Common myeloid progenitor, CD34-positive (primary cell): ENCODE measurements around the gene PRRG3.
A peak's percentile ranks its signal among the peaks of the same experiment; 100 is the strongest.

Experiments
- CTCF ChIA-PET: fragments of 350-600 bp; sonication (Branson Sonifier 250); formaldehyde crosslinking; loops from one replicate; lab custom pipeline; 2021; ENCODE audit warnings: antibody characterized with exemption; lab: Charles Lee
- POLR2A ChIA-PET: fragments of 350-600 bp; sonication (Branson Sonifier 250); formaldehyde crosslinking; loops from one replicate; lab custom pipeline; 2021; ENCODE audit warnings: antibody characterized with exemption; lab: Charles Lee
- DNase-seq, 3 donors: peaks; one replicate each; pipeline versions ENCODE4 v3.0.0 to v3.0.0-alpha.2; 2013
- H3K27ac ChIP-seq, 2 experiments: 1 replicate in 1 of 2; 2 replicates in 1 of 2; pipeline ENCODE4 v1.7.0; 2013; ENCODE audit warnings: inconsistent platforms in 2 of 2, low read length in 2 of 2, mild to moderate bottlenecking in 2 of 2, low read depth in 1 of 2, moderate library complexity in 1 of 2; ENCODE audit not compliant: severe bottlenecking in 2 of 2, insufficient read depth in 1 of 2, poor library complexity in 1 of 2
- H3K27me3 ChIP-seq, 5 experiments: replicated peaks in 2 of 5; 1 replicate in 3 of 5; 2 replicates in 2 of 5; pipeline versions ENCODE4 v1.6.1 to v1.7.0; 2013; ENCODE audit warnings: low read length in 4 of 5, mild to moderate bottlenecking in 2 of 5, moderate library complexity in 2 of 5, inconsistent platforms in 1 of 5; ENCODE audit not compliant: insufficient read depth in 5 of 5, control insufficient read depth in 4 of 5
- H3K36me3 ChIP-seq, 4 experiments: 1 replicate in 2 of 4; 2 replicates in 2 of 4; pipeline versions ENCODE4 v1.6.1 to v1.7.0; 2013; ENCODE audit warnings: low read length in 3 of 4, control low read depth in 1 of 4, mild to moderate bottlenecking in 1 of 4; ENCODE audit not compliant: control insufficient read depth in 4 of 4, insufficient read depth in 4 of 4
- H3K4me1 ChIP-seq, 4 experiments: 1 replicate in 3 of 4; 2 replicates in 1 of 4; pipeline versions ENCODE4 v1.6.1 to v1.7.1; 2013; ENCODE audit warnings: low read length in 3 of 4, mild to moderate bottlenecking in 3 of 4, control low read depth in 1 of 4, inconsistent platforms in 1 of 4, moderate library complexity in 1 of 4; ENCODE audit not compliant: control insufficient read depth in 4 of 4, insufficient read depth in 4 of 4; ENCODE audit errors: control extremely low read depth in 1 of 4
- H3K4me3 ChIP-seq, 7 experiments: 1 replicate in 4 of 7; 2 replicates in 3 of 7; pipeline versions ENCODE4 v1.5.1 to v1.7.0; 2013; ENCODE audit warnings: mild to moderate bottlenecking in 7 of 7, low read length in 6 of 7, moderate library complexity in 6 of 7, inconsistent platforms in 2 of 7, low read depth in 2 of 7, control low read depth in 1 of 7; ENCODE audit not compliant: insufficient read depth in 4 of 7, control insufficient read depth in 1 of 7; ENCODE audit errors: extremely low read depth in 1 of 7
- H3K9me3 ChIP-seq, 5 experiments: 1 replicate in 4 of 5; 2 replicates in 1 of 5; pipeline versions ENCODE4 v1.6.1 to v1.7.1; 2013; ENCODE audit warnings: low read length in 4 of 5, mild to moderate bottlenecking in 2 of 5, inconsistent platforms in 1 of 5, low read depth in 1 of 5, moderate library complexity in 1 of 5; ENCODE audit not compliant: control insufficient read depth in 4 of 5, insufficient read depth in 2 of 5; ENCODE audit errors: control extremely low read depth in 1 of 5
- WGBS: methylation state at CpG from one replicate; pipeline ENCODE4 v1.1.5; 2013; ENCODE audit not compliant: insufficient coverage; 5-methylcytosine and 5-hydroxymethylcytosine counted together

The PRRG3 gene

DNA sequence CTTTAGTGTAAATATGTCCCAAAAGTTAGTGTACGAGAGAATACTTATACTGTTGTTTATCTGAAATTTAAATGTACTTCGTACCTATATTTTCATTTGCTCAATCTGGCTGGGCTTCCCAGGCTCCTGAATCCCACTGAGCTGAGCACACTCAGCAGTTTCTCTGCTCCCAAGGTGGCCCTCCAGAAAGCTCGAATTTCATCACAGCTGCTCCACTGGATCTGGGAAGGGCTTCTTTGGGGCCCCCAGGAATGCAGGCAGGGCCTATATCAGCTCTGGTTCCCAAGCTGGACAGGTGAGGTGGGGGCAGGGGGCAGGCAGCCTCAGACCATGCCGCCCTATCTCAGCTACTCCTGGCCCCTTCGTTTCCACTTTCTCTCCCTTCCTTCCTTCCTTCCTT, 19.1 kb downstream of the PRRG3 start:
- Histone ChIP-seq H3K27ac (no peak overlapping the region), H3K4me3 (no peak overlapping the region), H3K9me3 (no peaks in the 10 kb centered on the region), H3K4me1 (no peaks in the 10 kb centered on the region), H3K27me3 (peaks cover 0 to 16% (median 0%) of the 10 kb centered on the region in 5 experiments), H3K36me3 (no peaks in the 10 kb centered on the region)
- WGBS = 55% methylated on average over 4 of the region's 5 CpGs
- ChIA-PET POLR2A (no interaction called here), CTCF (no interaction called here)
- DNase-seq = no peak

DNA sequence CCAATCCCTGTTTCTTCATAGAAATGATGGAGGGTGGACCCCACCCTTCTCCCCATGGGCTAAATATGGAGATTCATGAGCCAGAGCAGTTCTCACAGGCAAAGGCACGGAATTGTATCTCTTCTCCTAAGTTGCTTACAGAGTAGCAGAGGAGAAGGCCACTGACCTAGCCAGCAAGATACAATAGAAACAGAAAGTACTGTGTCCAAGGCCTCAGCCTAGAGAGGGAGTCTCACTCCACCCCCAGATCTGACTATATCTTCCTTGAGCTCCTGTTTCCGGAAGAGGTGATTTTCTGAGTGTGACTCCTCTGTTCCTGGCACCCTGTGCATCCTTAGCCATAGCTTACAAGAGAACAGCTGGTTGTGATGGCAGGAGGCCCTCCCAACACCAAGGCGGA, 20.5 kb downstream of the PRRG3 start, which contains the start of gene FATE1:
TSS of gene FATE1 (plus strand) at position 284 of the 400 bp plus-strand sequence. CDS start at position 369, 85 bp downstream.
- Histone ChIP-seq H3K4me1 (no peaks in the 10 kb centered on the region), H3K36me3 (no peaks in the 10 kb centered on the region), H3K9me3 (no peaks in the 10 kb centered on the region), H3K4me3 (no peak within 1 kb of the TSS), H3K27ac (no peak within 1 kb of the TSS), H3K27me3 (peaks cover 0 to 11% (median 0%) of the 10 kb centered on the region in 5 experiments)
- no peak for DNase-seq
- POLR2A ChIA-PET = no interaction called here
- CTCF ChIA-PET = no interaction called here
- 94% methylated on average over 2 of the region's 3 CpGs for WGBS

DNA sequence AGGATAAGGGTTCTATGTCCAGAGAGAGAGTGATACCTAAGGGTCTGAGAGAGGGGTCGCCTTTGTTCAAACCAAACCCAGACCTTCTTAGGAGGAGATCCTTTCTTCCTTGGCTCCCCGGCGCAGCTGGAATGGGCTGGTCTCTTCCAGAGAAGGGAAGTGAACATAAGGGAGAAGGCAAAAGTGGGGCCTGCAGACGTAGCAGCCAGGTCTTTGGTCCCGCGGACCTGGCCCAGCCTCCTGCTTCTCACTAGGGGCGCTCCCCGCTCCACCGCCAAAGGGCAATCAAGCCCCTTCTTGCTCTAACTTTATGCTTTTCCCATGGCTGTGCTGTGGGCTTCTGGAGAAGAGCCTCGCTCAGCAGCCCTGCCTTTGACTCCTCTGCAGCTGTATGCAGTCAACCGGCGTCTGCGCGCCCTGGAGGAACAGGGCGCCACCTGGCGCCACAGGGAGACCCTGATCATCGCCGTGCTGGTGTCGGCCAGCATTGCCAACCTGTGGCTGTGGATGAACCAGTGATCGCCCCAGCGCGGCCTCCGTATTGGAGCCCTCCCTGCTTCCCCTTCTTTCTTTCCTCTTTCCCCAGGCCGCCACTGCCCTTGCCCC, 27.1 kb downstream of the PRRG3 start:
- H3K36me3 ChIP-seq = no peaks in the 10 kb centered on the region
- WGBS = 49% methylated on average over 19 of the region's 24 CpGs
- no peak overlapping the region for H3K27ac ChIP-seq
- H3K27me3 ChIP-seq = peaks cover 0 to 8% (median 0%) of the 10 kb centered on the region in 5 experiments
- peak in 2 of 3 donors; percentile 13 to 22 for DNase-seq
- ChIA-PET POLR2A (no interaction called here), CTCF (no interaction called here)
- H3K4me3 ChIP-seq = no peak overlapping the region
- H3K4me1 ChIP-seq = no peaks in the 10 kb centered on the region
- H3K9me3 ChIP-seq = no peaks in the 10 kb centered on the region

DNA sequence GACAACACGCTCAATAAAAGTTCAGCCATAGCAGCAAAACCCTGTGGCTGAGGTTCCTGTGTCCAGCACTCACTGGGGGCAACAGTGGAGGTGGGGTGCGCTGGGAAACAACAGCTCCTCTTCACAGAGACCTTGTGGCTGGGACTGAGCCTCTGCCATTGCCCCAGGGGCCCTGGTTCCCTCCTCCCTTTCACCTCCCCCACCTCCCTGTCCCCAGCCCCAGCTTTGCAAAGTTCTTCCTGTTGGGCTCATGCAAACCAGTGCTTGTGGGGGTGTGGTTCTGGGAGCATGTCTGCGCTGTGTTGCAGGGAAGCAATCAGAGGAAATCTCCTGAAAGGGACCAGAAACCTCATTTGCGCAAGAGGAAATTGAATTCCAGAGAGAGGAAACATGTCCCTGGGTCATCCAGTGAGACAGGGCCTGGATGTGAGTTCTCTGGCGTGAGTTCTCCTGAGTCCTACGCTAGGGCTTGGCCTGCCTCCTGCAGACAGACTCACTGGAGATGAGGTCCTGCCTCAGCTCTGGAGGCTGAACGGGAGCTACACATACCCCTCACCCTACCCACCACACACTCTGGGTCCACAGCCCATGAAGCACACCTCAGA, 28.0 kb downstream of the PRRG3 start:
- no peak for DNase-seq
- no peaks in the 10 kb centered on the region for H3K9me3 ChIP-seq
- WGBS = 93% methylated on average over 5 of the region's 7 CpGs
- H3K27me3 ChIP-seq = peaks cover 0 to 11% (median 0%) of the 10 kb centered on the region in 5 experiments
- H3K27ac ChIP-seq = no peak overlapping the region
- ChIA-PET POLR2A (no interaction called here), CTCF (no interaction called here)
- no peaks in the 10 kb centered on the region for H3K36me3 ChIP-seq
- H3K4me1 ChIP-seq = no peaks in the 10 kb centered on the region
- no peak overlapping the region for H3K4me3 ChIP-seq

DNA sequence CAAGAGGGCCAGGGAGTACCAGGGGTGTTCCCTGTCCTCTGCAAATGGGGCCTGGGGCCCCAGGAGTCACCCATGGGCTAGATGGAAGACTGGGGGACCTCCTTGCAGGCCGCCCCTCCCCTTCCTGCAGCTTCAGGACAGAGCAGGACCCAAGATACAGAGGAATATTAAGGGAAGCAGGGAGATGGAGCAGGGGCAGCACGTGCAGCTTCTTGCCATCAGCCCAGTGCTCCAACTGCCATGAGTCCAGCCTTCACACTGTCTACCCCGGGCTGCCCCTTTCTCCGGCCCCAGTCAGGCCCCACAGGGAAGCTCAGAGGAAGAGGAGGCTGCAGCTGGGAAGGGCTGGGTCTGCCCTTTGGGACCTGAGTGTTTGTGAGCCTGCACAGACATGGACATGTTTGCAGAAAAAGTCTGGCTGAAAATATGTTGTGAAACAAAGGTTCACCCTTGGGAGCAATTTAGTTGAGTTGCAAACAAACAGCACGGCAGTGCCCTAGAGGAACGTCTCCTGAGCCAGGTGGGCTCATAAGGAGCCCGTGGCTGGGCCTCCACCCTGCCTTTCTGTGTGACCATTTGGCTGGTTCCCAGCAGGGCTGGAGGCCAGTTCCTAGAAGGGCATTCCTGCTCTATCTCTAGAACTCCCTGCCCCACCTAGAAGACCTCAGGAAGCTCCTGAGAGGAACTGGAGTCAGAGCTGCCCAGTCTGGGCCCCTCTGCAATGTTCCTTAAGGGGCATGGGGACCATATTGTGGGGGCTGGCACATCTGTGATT, 29.5 kb downstream of the PRRG3 start:
- DNase-seq = no peak
- Histone ChIP-seq H3K9me3 (no peaks in the 10 kb centered on the region), H3K27me3 (peaks cover 0 to 15% (median 0%) of the 10 kb centered on the region in 5 experiments), H3K27ac (no peak overlapping the region), H3K4me3 (no peak overlapping the region), H3K4me1 (no peaks in the 10 kb centered on the region), H3K36me3 (no peaks in the 10 kb centered on the region)
- POLR2A ChIA-PET = no interaction called here
- CTCF ChIA-PET = interaction anchor here (1.3 kb wide), 1 partner anchor 13 kb away, joined by 3 read pairs; no protein-coding TSS in a partner anchor
- WGBS = 65% methylated on average over 5 of the region's 7 CpGs

DNA sequence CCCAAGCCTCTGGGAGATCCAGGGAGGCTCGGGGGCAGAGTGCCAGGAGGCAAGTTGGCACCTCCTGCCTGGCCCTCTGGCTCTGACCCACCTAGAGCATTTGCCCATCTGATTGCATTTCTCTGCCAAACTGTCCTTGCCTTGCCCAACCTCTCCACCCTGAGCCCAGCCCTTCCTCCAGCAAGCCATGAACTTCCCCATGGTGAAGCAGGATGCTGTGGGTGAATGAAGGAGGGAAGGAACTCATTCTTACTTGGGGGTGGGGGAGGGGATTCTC, 30.0 kb downstream of the PRRG3 start:
- Histone ChIP-seq H3K27me3 (peaks cover 0 to 18% (median 0%) of the 10 kb centered on the region in 5 experiments), H3K36me3 (no peaks in the 10 kb centered on the region), H3K27ac (no peak overlapping the region), H3K4me1 (no peaks in the 10 kb centered on the region), H3K9me3 (no peaks in the 10 kb centered on the region), H3K4me3 (no peak overlapping the region)
- 75% methylated on average over 1 of the region's 1 CpG for WGBS
- no peak for DNase-seq
- ChIA-PET CTCF (interaction anchor here (1.3 kb wide), 1 partner anchor 12 kb away, joined by 3 read pairs; no protein-coding TSS in a partner anchor), POLR2A (no interaction called here)

DNA sequence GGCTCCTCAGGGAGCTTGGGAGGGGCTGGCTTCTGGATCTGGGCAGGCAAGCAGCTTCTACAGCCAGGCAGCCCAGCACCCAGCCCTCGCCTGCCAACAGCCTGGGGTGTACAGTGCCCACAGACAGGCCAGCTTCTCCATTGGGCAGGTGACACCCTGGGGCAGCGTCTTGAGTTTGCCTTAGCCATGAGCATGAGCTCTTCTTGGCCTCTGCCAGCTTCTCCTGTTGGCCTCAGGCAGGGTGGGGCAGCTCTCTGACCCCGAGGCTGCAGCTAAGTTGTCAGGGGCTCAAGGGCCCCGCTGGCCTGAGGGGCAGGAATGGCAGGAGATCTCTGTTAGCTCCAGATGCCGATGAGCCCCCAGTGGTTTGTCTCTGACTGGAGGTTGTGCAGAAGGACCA, 31.5 kb downstream of the PRRG3 start:
- Histone ChIP-seq H3K27ac (no peak overlapping the region), H3K4me3 (no peak overlapping the region), H3K4me1 (no peaks in the 10 kb centered on the region), H3K27me3 (peaks cover 0 to 15% (median 0%) of the 10 kb centered on the region in 5 experiments), H3K36me3 (no peaks in the 10 kb centered on the region), H3K9me3 (no peaks in the 10 kb centered on the region)
- POLR2A ChIA-PET = no interaction called here
- CTCF ChIA-PET = no interaction called here
- WGBS = 93% methylated on average over 3 of the region's 5 CpGs
- DNase-seq = no peak
